Stimulated activated CD8-positive, alpha-beta memory T cell treated with anti-CD3 and anti-CD28 coated beads, Interleukin-12 subunit alpha, Interleukin-12 subunit beta, amount 100 ng/mL, for 24 hours (primary cell): Measurements from ENCODE around the gene ASPHD2.

Source experiments
- DNase-seq: peaks from one replicate; pipeline ENCODE4 v3.0.0-alpha.2; 2020; ENCODE audit errors: extremely low read depth

Gene ASPHD2

DNA sequence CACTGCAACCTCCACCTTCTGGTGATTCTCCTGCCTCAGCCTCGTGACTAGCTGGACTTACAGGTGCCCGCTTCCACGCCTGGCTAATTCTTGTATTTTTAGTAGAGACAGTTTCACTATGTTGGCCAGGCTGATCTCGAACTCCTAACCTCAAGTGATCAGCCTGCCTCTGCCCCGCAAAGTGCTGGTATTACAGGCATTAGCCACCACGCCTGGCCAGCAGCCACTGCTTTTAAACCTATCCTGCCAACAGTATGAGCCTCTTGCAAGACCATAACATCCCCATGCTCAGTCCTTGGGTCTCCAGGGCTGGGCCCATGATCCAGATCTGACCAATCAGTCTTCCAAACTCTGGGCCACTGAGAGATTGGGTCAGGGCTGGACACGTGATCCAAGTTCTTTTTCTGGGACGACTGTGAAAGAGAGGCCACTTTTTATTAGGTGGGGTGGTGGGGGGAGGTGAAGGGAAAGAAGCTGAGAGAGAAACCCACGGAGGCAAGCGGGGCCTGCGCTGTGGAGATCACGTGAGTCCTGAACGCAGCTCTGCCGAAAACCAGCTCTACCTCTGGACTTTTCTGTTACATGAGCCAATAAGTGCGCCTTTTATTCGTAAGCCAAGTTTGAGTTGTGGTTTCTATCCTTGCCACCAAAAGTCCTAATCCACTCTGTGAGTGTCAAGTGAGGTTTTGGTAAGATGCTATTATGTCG lies 17.9 kb downstream of the ASPHD2 start:
- no peak for DNase-seq

DNA sequence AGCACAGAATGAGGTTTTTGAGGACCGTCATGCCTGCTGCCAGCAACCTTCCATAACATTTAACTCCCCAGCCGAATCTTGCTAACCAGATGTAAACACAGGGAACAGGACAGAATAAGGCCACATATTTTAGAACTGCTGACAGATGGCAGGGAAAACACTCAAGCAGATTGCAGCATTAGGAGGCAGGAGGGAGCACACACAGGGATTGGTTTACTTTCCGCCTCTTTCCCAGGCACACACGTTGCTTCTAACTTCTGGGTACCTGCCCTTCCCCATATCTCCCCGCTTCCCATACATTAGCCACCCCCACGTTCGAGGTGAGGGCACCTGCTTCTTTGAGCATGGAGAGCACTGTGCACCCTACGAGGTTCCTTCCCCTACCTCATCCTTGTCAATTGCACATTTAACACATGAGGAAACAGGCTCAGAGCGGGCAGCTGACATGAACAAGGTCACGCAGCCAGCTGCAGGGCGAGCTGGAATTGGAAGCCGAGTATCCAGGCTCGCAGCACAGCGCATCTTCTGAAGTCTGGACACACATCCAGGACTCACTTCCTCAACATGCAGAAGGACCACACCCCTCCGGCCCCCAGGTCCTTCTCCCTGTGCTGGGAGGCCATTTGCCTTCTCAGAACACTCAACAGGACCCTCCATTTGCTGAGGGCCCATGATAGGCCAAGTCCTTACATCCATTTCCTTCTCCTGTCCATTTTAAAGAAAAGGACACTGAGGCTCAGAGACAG lies 18.7 kb downstream of the ASPHD2 start:
- no peak for DNase-seq

- DNase-seq = no peak
These were observed 19.3 kb downstream of the ASPHD2 start for GRCh38 chr22:26448334-26448733.

GRCh38 chr22:26448941-26449340 lies 19.9 kb downstream of the ASPHD2 start:
- no peak for DNase-seq

DNA sequence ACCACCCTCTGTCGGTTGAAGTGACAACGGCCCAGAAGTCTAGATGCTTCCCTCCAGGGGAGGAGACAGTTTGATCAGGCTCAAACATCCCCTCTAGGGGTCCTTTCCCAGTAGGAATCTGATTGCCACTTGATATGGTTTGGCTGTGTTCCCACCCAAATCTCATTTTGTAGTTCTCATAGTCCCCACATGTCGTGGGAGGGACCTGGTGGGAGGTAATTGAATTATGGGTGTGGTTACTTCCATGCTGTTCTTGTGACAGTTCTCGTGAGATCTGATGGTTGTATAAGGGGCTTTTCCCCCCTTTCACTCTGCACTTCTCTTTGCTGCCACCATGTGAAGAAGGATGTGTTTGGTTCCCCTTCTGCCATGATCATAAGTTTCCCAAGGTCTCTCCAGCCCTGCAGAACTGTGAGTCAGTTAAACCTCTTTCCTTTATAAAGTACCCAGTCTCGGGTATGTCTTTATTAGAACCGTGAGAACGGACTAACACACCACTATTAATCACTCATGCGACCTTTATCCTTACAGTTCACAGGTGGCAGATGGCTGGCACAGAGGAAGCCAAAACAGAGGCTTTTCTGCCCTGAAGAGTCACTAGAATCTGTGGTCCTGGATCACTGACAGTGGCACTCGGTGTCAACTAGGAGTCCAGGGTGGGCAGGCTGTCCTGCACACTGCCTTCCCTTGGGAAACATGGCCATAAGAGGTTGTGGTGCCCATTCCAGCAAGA lies 21.6 kb downstream of the ASPHD2 start:
- DNase-seq = no peak

- no peak for DNase-seq
These were observed 23.4 kb downstream of the ASPHD2 start for GRCh38 chr22:26452236-26453016.

GRCh38 chr22:26453216-26453615 lies 24.2 kb downstream of the ASPHD2 start:
- DNase-seq = no peak

- DNase-seq = no peak
These were observed 24.9 kb downstream of the ASPHD2 start for GRCh38 chr22:26453812-26454500.

DNA sequence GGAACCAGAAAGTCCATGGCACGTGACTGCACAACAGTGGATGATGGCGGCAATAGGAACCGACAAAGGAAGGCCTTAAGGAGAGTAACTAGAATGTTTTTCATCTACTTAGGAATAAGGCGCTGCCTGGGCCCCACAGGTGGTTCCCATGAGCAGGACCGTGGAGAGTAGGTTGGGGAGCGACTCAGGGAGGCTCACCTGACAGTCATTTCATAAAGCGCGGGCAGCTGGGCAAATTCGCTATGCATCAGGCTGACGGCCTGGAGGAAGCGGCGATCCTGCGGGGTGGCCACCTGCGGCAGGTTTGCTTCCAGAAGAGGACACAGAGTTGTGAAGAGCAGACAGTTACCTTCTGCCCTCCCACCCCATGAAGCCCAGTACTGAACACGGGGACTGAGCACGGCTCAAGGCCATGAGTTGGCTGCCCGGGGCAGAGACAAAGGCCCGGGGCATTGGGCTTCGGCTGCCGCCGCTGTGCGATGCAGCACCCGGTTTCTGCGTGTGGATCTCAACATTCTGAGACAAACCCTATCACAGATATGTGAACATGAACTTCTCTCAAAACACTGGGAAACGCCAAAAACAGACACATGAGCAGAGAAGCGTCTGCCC lies 28.7 kb downstream of the ASPHD2 start:
- no peak for DNase-seq

- no peak for DNase-seq
These were observed 31.1 kb downstream of the ASPHD2 start for GRCh38 chr22:26460202-26460601.

DNA sequence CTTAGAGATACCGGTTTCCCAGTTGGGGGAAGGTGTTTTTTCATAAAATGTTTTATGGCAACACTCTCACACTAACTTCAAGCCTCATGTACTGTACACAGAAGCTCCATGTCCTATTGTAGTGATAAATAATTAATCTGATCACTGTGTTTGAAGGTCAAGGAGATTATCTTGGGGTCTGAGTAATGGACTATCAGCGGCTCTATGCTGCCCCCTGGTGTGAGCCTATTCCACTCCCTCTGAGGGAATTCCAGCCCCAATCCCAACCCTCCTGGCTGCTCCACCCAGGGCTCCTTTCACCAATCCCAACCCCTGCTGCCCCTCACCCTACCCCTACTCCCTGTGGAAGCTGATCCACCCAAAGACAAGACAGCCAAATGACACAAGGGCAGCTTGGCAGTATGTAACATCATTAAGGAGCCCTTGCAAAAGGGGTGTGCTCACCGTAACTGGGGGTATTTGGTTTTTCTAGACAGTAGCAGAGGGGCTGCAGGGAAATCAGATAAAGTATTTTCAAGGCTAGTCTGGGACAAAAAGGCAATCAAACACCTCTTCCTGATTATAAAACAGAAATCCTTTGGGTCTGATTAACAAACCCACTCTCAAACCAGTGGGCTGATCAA lies 32.2 kb downstream of the ASPHD2 start:
- DNase-seq = no peak

- no peak for DNase-seq
These were observed 33.0 kb downstream of the ASPHD2 start for GRCh38 chr22:26462051-26462450.

DNA sequence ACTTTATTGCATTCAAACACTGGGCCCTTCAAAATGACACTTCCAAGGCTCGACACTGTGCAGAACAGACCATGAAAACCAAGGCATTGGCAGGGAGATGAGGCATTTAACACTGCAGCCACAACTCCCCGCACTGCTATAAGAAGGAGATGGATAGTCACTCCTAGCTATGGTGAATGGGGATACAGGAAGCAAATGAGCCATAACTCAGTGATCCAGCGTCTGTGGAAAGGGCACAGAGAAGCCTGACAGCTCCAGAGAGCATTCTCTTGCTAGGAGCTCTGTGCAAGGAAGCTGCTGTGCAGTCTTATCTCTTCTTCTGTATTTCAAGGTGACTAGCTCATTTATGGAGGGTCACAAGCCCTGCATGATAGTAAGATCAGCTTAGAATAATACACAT lies 33.6 kb downstream of the ASPHD2 start:
- no peak for DNase-seq

GRCh38 chr22:26463101-26463661 lies 34.1 kb downstream of the ASPHD2 start:
- DNase-seq = no peak

DNA sequence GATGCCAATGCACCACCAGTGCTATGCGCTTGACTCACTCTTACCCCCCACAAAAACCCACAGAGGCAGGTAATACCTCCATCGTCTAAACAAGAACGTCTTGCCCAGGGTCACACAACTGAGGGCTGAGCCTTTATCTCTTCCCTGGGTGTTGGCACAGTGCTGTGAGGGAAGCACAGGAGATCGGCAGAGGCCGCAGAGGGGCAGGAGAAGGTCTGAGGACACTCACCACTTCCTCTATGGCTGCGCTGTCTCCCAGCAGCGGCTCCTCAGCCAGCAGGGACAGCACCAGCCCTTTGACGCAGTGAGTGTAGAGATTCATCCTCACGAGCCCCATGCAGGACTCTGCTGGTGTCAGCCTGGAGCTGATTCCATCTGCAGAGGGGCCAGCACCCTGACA lies 34.6 kb downstream of the ASPHD2 start:
- no peak for DNase-seq

DNA sequence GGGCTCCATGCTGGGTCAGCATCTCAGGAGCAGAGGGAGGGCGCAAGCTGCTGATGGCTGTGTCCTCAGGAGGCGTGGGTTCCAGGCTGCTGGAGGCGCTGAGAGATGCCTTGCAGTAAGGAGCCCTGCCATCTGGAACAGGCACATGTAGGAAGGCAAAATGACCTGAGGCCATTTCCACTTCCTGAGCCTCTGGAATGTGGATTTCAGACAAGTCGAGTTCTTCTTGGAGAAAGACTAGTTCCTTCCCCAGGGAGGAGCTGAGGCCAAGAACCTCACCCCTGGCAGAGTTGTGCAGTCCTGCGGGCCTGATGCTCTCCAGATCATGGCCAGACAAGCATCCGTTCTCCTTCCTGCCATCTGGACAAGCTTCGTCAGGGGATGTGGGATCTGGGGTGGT lies 35.3 kb downstream of the ASPHD2 start:
- DNase-seq = no peak

DNA sequence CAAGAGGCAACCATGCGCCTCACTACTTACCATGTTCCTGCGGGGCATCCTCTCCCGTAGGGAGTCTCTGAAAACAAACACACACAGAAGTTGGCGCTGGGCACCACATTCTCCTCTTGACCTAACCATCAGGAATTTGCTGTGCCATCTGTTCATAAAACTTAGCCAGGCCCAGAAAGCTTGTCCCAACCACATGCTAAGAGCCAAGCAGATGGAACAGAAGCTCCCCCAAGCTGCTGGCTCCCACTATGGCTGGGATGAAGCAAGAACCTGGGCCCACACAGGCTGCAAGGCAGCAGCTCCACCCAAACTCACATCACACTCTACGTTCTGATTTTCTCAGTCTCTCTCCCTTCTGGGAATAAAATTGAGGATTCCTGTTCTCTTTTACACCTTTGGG lies 37.1 kb downstream of the ASPHD2 start:
- DNase-seq = no peak

DNA sequence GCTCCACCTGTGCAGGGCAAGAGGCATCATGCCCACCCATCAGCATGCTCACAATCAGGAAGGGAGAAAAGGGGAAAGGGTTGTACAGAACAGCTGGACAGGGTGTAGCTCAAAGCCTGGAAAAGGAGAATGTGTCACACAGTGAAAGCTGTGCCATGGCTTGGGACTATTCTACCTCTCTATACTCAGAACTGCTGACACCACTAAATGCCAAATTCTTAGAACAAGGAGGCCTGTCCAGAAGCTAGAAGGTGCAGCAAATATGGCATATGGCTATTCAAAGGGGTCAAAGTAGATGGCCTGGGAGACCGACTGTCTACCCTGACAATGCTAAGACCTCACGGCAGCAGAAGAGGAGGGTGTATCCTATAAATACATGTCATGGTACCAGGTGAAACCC lies 41.7 kb downstream of the ASPHD2 start:
- no peak for DNase-seq

GRCh38 chr22:26471522-26471921 lies 42.5 kb downstream of the ASPHD2 start:
- DNase-seq = no peak

DNA sequence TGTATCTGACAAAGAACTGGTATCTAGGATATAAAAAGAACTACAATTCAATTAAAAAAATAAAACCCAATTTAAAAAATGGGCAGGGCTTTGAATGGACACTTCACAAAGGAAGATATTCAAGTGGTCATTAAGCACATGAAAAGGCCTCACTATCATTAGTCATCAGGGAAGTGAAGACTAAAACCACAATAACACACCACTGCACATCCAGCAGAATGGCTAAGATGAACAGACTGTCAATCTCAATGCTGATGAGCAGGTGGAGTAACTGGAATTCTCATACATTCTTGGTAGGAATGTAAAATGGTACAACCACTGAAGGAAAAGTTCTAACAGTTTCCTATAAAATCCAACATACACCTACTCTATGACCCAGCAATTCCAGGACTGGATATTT lies 45.6 kb downstream of the ASPHD2 start:
- no peak for DNase-seq
